WERI-Rb-1 (cell line): ENCODE results near the gene PLPPR4.

Source experiments
- DNase-seq: peaks from one replicate; pipeline ENCODE4 v3.0.0-alpha.2; 2020
- H3K27ac ChIP-seq: fragments of 250-450 bp; sonication (Bioruptor Pico); 2 replicates; pipeline ENCODE4 v1.5.1; 2020; ENCODE audit warnings: mild to moderate bottlenecking, moderate library complexity
- H3K27me3 ChIP-seq: fragments of 250-450 bp; sonication (Bioruptor Pico); 2 replicates; pipeline ENCODE4 v1.5.1; 2021; ENCODE audit warnings: mild to moderate bottlenecking, low read depth, moderate library complexity; ENCODE audit not compliant: insufficient read depth, severe bottlenecking
- H3K36me3 ChIP-seq: fragments of 250-450 bp; sonication (Bioruptor Pico); 2 replicates; pipeline ENCODE4 v1.5.1; 2020; ENCODE audit warnings: mild to moderate bottlenecking, moderate library complexity
- H3K4me3 ChIP-seq: 2 replicates; pipeline ENCODE4 v1.5.1; 2011; ENCODE audit warnings: low read depth, mild to moderate bottlenecking, control low read depth, low read length
- H3K9me3 ChIP-seq: fragments of 250-450 bp; sonication (Bioruptor Pico); 2 replicates; pipeline ENCODE4 v1.5.1; 2021; ENCODE audit warnings: mild to moderate bottlenecking, moderate library complexity; ENCODE audit not compliant: severe bottlenecking
- TF ChIP-seq, protein P1 (sequence below): IDR thresholded peaks from 2 replicates; pipeline ENCODE4 v1.5.1; 2011; ENCODE audit warnings: low read depth, mild to moderate bottlenecking, control low read depth, inconsistent platforms, low read length

PLPPR4 gene

DNA sequence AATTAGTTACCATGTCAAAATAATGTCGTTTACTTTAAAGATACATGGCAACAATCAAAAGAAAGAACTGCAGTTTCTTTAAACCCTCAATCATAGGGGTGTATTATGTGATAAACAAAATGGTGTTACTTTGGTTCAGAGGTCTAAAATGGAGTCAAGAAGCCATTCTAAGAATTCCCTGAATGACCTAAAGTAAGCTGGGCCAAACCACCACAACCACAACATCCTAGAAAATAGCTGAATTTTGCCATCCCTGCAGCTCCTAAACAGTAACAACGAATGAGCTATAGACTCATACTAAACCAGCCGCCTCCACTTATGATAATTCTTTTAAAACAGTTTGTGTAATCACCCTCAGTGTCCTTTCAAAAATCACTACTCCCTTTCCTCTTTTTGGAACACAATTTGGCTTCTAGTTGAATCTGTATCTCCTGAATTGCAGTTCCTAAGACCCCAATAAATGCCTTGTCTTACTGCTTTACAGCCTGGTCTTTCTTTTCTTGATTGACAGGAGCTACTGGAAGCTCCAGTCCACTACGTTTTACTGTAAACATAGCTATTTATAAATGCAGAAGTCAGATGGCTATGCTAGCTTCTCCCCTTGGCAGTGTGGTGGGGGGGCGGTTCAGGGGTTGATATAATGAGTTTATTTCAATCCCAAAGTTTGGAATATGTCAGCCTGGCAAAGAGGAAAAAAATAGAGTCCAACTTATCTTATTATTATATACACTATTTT, 84.3 kb downstream of the PLPPR4 start:
- no peaks in the 10 kb centered on the region for H3K36me3 ChIP-seq
- no peak overlapping the region for H3K4me3 ChIP-seq
- no peaks in the 10 kb centered on the region for H3K9me3 ChIP-seq
- DNase-seq, result no peak
- H3K27ac ChIP-seq, result no peak overlapping the region
- H3K27me3 ChIP-seq, result no peaks in the 10 kb centered on the region
- TF ChIP-seq, protein P1, sequence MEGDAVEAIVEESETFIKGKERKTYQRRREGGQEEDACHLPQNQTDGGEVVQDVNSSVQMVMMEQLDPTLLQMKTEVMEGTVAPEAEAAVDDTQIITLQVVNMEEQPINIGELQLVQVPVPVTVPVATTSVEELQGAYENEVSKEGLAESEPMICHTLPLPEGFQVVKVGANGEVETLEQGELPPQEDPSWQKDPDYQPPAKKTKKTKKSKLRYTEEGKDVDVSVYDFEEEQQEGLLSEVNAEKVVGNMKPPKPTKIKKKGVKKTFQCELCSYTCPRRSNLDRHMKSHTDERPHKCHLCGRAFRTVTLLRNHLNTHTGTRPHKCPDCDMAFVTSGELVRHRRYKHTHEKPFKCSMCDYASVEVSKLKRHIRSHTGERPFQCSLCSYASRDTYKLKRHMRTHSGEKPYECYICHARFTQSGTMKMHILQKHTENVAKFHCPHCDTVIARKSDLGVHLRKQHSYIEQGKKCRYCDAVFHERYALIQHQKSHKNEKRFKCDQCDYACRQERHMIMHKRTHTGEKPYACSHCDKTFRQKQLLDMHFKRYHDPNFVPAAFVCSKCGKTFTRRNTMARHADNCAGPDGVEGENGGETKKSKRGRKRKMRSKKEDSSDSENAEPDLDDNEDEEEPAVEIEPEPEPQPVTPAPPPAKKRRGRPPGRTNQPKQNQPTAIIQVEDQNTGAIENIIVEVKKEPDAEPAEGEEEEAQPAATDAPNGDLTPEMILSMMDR, result no peak

DNA sequence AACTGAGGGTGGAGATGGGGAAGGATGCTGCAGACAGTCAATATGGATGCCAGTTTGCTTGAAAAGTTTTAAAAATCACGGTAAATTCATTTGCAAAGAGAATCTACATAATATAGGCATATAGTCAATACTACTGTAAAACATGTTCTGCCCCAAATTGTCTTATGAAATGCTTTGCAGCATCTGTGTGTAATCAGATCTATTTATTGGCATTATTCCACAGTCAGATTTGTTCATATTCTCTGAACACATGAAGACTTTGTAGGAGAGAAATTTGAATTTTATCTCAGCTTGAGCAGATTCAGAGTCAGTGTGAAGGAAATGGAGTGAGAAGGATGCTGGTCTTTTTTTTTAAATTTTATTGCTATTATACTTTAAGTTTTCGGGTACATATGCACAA, 88.5 kb downstream of the PLPPR4 start:
- H3K36me3 ChIP-seq, result no peaks in the 10 kb centered on the region
- H3K4me3 ChIP-seq, result no peak overlapping the region
- H3K27me3 ChIP-seq, result no peaks in the 10 kb centered on the region
- no peaks in the 10 kb centered on the region for H3K9me3 ChIP-seq
- H3K27ac ChIP-seq, result no peak overlapping the region
- TF ChIP-seq, protein P1, result no peak
- no peak for DNase-seq

DNA sequence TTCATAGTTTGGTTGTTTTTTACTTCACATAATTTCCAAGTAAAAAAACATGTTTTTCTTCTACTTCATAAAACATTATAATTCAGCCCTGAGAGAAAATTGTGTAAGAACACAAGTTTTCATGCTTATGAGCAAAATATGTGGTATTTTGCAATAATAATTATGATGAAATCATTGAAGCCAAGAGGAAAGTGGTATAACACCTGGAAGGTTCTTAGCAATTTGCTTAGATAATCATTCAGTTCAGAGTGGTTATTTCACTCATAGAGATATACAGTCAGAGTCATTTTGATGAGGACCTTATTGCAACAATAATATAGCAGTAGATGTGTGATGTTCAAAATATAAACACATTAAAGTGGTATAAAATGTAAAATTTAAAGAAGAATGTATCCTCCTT, 94.5 kb downstream of the PLPPR4 start:
- H3K4me3 ChIP-seq, result no peak overlapping the region
- no peaks in the 10 kb centered on the region for H3K27me3 ChIP-seq
- H3K36me3 ChIP-seq, result no peaks in the 10 kb centered on the region
- TF ChIP-seq, protein P1, result no peak
- H3K27ac ChIP-seq, result no peak overlapping the region
- H3K9me3 ChIP-seq, result no peaks in the 10 kb centered on the region
- no peak for DNase-seq
